Stimulated activated CD8-positive, alpha-beta memory T cell treated with anti-CD3 and anti-CD28 coated beads, Interleukin-15, amount 100 ng/mL, for 48 hours (primary cell): Measurements from ENCODE around the gene PTGFRN.

Experiments
- DNase-seq, 2 donors: peaks; one replicate each; pipeline ENCODE4 v3.0.0-alpha.2; 2020; ENCODE audit warnings: low read depth in 2 of 2

PTGFRN gene

GRCh38 chr1:117033772-117034171 is 124.1 kb downstream of the PTGFRN start:
- no peak for DNase-seq

DNA sequence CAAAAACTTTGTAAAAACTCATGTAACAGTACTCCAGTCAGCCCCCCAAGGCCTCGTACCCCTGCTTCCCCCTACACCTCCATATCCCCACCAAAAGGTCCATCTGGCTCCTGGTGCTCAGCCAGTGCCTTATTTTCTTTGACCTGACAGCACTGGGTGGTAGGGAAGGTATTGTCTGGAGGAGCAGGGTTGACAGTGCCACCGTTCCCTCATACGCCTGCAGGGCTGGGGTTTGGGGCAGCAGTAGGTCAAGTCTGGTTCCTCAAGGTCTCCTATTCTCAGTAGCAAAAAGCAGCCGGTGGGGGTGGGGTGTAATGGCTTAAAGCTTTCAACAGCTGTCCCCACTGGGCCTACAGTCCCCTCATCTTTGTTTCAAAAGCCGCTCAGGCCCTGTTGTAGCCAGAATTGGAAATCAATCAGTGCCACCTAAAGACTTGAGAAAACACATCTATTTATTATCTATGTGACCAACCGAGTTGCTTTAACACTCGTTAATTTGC is 125.1 kb downstream of the PTGFRN start:
- no peak for DNase-seq

- DNase-seq = no peak
Observed at GRCh38 chr1:117036018-117036461, 126.3 kb downstream of the PTGFRN start.

GRCh38 chr1:117037802-117038201 is 128.1 kb downstream of the PTGFRN start:
- no peak for DNase-seq

DNA sequence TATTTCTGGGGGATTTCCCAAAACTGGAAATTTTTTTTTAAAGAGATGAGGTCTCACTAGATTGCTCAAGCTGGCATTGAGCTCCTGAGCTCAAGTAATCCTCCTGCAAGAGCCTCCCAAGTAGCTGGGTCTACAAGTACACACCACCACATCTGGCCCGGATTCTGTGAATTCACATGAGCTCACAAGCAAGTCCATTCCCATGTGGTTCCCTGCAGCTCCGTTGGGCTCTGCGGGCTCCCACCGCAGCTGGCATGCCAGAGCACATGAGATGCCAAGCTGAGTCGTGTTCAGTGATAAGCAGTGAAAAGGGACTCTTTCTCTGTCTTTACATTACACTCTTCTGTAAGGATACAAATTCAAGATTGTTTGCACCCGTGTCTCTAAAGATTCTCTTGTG is 128.5 kb downstream of the PTGFRN start:
- DNase-seq = no peak
